ENCODE measurements around the gene SRGAP2C.
"Not testable (repeated sequence)": the region's sequence is repeated elsewhere in the genome, so short reads cannot be mapped to it uniquely, and the experiment has no call there.

GRCh38 chr1:121202986-121203385 is 18.2 kb downstream of the SRGAP2C start:
- TF ChIP-seq CTCF (IDR thresholded peaks at IDR 0.05 in 4 of 5, conservative IDR thresholded peaks at IDR 0.05 in 1 of 5); POLR2A (IDR thresholded peaks at IDR 0.05): not testable (repeated sequence)

All from gastrocnemius medialis (tissue), 4 donors.